CD4-positive, alpha-beta T cell treated with Interleukin-6 for 4 hours (primary cell): Measurements from ENCODE around the gene CFAP221.
A peak's percentile ranks its signal among the peaks of the same experiment; 100 is the strongest.

Experiments
- DNase-seq: peaks from one replicate; pipeline ENCODE4 v3.0.0-alpha.2; 2020; ENCODE audit warnings: mixed read lengths

The CFAP221 gene

GRCh38 chr2:119702918-119703401 lies 158.7 kb downstream of the CFAP221 start:
- DNase-seq, result peak; percentile 72

DNA sequence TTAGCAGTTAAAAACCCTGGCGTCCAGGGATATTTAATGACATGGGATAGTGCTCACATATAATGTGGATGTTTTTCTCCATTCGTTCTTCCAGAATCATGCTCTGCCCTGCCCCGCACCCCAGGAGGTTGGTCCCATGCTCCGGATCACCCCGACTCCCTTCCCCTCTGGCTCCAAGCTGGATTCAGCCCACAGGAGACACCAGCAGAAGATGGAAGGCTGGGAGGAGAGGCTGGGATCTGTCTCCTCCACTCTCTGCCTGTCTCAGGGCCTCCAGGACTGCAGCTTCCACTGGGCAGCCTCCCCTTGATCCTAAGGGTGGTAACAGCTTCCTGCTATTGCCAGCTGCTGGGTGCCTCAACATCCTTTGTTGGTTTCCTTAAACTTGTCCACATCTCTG lies 159.3 kb downstream of the CFAP221 start:
- DNase-seq, result no peak

- DNase-seq, result no peak
Measured at GRCh38 chr2:119704670-119705120, 160.4 kb downstream of the CFAP221 start.

- no peak for DNase-seq
Measured at GRCh38 chr2:119706221-119706620, 162.0 kb downstream of the CFAP221 start.
